Hepatic stellate cell (primary cell): ENCODE data around the gene LRRFIP2.
"Not testable (repeated sequence)": the region's sequence is repeated elsewhere in the genome, so short reads cannot be mapped to it uniquely, and the experiment has no call there.

Experiments used
- DNase-seq: peaks from one replicate; pipeline ENCODE4 v3.0.0; 2011; ENCODE audit warnings: low spot score

LRRFIP2 gene

DNA sequence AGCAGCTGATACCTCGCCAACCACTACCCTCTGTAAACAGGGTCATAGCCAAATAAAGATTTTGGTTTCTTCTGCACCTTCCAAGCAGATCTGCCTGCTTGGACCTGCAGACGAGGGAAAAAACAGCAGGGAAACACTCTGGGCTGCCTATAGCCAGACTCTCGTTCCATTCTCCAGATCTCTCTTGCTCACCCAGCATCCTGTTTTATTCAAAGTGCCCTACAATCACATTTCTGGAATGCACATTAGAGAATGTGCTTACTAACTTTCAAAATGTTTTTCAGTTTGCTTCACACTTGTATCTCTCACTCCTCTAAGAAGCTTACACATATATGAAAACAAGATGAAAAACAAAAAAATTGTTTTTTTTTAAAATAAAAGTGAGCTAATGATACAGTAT is 109.6 kb downstream of the LRRFIP2 start:
- DNase-seq: no peak

- DNase-seq: no peak
Observed at GRCh38 chr3:37058117-37058516, 116.3 kb downstream of the LRRFIP2 start.

GRCh38 chr3:37056826-37057225 is 117.6 kb downstream of the LRRFIP2 start:
- DNase-seq: no peak

DNA sequence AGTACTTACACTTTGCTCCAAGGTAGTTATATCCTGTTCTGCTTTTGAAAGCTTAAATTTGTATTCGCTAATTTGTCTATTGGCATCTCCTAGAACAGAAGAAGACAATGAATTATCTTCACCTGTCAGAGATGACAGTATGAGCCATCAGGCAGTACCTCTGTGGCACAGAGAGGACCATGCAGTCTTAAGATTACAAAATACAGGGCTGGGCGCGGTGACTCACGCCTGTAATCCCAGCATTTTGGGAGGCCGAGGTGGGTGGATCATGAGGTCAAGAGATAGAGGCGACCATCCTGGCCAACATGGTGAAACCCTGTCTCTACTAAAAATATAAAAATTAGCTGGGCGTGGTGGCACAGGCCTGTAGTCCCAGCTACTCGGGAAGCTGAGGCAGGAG is 119.3 kb downstream of the LRRFIP2 start:
- DNase-seq: not testable (repeated sequence)

- peak; percentile 81 for DNase-seq
Observed at GRCh38 chr3:37054370-37054769, 120.0 kb downstream of the LRRFIP2 start.

GRCh38 chr3:37053753-37054152 is 120.6 kb downstream of the LRRFIP2 start:
- DNase-seq: no peak

- DNase-seq: no peak
Observed at GRCh38 chr3:37053337-37053736, 121.0 kb downstream of the LRRFIP2 start.

DNA sequence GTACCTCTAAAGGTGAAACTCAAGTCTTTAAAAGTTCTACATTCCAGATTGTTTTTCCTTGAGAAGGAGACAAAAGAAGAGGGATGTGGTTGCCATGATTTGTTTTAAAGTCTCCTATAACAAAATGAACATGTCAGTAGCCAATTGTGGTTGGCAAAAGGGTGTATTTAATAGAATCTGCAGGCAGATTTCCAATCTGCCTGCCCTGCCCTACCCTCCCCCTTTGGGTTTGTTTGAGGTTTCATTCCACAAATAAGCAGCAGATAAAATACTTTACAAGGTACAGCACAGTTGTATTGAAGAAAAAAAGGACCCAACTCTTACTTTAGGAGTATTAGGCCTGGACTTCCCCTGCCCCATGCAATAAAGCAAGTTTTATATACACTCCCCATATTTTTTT is 121.5 kb downstream of the LRRFIP2 start:
- DNase-seq: no peak

DNA sequence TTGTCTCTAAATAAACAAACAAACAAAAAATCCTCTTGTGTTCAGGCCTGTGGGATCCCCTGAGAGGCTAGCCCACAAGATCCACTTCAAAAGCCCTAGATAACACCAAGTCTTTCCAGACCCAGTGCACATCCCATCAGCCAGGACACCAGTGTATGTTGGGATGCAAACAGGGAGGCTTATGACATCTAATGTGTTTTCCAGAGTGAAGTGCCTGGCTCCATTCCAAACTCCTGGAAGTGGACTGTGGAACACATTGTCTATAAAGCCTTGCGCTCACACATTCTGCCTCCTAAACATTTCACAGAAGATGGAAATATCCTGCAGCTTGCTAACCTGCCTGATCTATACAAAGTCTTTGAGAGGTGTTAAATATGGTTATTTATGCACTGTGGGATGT is 124.1 kb downstream of the LRRFIP2 start:
- DNase-seq: no peak

DNA sequence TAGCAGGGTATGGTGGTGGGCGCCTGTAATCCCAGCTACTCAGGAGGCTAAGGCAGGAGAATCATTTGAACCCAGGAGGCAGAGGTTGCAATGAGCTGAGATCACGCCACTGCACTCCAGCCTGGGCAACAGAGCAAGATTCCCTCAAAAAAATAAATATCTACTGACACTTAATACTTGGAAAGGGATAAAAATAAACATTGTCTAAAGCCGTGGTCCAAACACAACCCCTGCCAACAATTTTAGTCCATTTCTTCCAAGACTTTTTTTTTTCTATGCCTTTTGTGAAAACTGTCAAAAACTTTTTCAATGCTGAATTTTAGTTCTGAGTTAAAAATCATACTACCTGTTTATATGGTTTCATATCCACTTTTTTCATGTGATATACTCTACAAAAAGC is 131.7 kb downstream of the LRRFIP2 start:
- not testable (repeated sequence) for DNase-seq

DNA sequence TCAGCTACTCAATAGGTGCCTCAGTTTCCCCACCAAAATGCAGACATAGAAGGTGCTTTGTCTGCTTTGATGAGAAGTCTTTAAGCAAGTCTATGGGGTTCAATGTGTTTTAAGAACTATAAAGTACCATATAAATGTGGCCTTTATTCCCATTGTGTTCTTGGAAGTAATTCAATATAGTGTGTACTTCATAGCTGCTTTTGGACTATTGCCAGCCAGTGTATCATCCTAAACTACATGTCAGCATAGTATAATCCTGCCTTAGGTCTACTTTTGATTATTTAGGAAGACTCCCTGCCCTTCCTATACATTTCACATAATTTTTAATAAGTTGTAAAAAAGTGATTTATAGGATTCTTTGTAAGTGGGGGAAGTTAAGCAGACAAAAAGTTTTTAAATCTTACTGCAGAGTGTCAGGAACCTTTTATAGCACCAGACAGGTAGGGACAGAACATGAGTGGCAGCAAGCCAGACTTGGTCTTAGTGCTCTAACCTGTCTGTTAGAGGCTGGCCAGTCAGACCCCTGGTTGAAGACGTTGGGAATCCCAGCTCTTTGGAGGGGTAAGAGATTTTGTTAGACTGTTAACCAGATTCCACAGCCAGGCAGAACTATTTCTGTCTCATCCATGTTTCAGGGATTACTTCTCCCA is 132.7 kb downstream of the LRRFIP2 start:
- DNase-seq: no peak

DNA sequence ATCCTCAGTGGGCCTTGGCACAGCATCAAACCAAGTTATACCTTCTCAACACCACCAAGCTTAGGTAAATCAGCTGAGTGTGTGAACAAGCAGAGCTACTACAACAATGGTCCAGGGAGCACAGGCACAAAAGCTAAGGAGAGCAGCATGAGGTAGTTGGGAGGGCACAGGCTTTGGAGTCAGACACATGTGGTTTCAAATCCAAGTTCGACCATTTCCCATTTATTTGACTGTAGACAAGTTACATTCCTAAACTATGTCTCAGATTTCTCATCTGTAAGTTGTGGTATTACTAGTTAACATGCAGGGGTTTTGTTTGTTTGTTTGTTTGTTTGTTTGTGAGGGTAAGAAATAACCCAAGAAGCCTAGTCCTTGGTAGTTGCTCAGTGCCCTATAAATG is 134.2 kb downstream of the LRRFIP2 start:
- DNase-seq: no peak

- DNase-seq: no peak
Observed at GRCh38 chr3:37039161-37039846, 135.1 kb downstream of the LRRFIP2 start.

DNA sequence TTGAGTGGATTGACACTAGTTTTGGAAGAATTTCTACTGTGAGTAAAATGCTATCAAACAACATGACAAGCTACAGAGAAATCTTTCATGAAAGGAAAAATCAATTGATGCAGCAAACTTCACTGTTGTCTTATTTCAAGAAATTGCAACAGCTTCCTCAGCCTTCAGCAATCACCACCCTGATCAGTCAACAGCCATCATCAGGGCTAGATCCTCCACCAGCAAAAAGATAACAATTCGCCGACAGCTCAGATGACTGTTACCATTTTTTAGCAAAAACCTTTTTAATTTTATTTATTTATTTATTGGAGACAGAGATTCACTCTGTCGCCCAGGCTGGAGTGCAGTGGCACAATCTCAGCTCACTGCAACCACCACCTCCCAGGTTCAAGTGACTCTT is 137.0 kb downstream of the LRRFIP2 start:
- no peak for DNase-seq

- DNase-seq: no peak
Observed at GRCh38 chr3:37032961-37033360, 141.4 kb downstream of the LRRFIP2 start.

DNA sequence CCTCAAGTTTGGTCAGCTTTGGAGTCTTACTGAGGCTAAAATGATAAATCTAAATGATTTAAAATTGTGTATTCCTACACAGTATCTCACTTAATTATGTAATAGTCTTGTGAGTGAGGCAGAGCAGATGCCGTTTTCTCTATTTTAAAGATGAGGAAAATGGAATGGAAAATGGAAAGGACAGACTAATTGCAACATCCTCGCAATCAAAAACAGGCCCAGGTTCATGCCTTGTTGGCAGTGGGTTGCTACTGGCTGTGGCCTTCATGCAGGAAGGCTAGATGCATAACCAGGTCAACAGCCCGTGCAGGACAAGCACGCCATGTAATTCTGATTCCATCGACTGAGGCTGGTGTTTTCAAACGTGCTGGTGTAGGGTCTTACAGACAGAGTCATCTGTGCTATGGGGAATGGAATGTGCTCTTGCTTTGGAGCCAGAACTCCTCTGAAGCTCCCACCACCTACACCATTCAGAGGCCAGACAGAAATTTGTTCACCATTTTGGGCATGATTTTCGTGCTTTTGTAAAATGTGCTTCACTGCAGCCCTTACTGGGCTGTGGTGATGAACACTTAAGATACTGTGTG is 143.2 kb downstream of the LRRFIP2 start:
- DNase-seq: no peak

- DNase-seq: no peak
Observed at GRCh38 chr3:37030588-37030987, 143.8 kb downstream of the LRRFIP2 start.

DNA sequence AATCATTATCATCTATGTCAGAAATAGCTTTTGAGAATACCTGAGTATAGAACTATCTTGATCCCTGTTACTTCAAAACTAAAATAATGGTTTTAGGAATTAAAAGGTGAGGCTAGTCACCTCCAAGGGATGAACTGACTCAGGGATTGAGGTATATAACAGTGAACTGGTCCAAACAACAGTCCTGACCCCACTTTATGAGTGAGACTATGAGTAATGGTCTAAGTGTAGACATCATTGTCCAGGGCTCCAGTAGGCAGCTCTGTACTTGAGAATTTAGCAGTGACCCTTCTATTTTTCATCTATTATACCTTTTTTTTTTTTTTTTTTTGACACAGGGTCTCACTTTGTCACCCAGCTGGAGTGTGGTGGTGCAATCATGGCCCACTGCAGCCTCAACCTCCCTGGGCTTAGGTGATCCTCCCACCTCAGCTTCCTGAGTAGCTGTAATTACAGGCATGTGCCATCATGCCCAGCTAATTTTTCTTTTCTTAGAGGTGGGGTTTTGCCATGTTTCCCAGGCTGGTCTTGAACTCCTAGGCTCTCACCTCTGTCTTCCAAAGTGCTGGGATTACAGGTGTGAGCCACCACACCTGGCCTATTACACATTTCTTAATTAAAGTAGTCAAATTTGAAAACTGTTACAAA is 144.7 kb downstream of the LRRFIP2 start:
- no peak for DNase-seq

DNA sequence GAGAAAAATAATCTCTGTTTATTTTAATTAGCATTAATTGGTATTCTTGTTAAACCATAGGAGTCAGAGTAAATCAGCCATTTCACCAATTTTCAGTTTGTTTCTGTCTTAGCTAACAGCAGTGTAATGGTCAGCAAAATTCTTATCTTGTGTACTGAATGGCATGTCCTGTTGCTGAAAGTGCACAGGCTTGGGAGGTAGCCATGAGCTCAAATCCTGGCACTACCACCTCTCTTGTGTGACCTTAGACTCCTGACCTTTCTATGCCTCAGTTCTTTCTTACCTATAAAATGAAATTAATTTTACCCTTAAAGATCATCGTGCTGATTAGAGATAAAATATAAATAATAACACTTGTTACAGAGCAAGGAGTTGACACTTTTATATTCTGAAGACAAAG is 145.3 kb downstream of the LRRFIP2 start:
- no peak for DNase-seq

- no peak for DNase-seq
Observed at GRCh38 chr3:37028329-37028728, 146.1 kb downstream of the LRRFIP2 start.

GRCh38 chr3:37026851-37027250 is 147.5 kb downstream of the LRRFIP2 start:
- DNase-seq: no peak

DNA sequence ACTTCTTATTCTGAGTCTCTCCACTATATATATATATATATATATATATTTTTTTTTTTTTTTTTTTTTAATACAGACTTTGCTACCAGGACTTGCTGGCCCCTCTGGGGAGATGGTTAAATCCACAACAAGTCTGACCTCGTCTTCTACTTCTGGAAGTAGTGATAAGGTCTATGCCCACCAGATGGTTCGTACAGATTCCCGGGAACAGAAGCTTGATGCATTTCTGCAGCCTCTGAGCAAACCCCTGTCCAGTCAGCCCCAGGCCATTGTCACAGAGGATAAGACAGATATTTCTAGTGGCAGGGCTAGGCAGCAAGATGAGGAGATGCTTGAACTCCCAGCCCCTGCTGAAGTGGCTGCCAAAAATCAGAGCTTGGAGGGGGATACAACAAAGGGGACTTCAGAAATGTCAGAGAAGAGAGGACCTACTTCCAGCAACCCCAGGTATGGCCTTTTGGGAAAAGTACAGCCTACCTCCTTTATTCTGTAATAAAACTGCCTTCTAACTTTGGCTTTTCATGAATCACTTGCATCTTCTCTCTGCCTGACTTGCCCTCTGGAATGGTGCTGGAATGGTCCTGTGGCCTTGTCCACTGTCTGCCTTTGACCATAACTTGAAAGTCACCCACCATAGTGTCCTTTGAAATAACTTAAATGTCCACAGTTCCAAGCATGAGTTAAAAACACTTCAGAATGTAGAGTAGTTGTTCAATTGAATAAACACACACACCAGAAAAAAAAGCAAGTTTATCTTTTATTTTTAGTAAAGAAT is 148.6 kb downstream of the LRRFIP2 start:
- DNase-seq: no peak
